Adrenal gland (tissue), 12 donors: ENCODE data around the gene EFS. TPM values are rescaled to one million over a fixed set of nuclear protein-coding genes. Genes with fewer than 3 reads are reported as not detected.

Experiments
- DNase-seq, 7 donors: peaks; one replicate each; pipeline ENCODE4 v3.0.0-alpha.2; 2019 to 2020
- H3K27ac ChIP-seq, 5 donors: fragments of 200-600 bp; sonication (generic) in 4 of 5; 1 replicate in 3 of 5; 2 replicates in 2 of 5; pipeline versions ENCODE4 v1.5.1 to v1.8.0; 2016 to 2020; ENCODE audit warnings: mild to moderate bottlenecking in 1 of 5
- H3K27me3 ChIP-seq: fragments of 200-600 bp; 2 replicates; pipeline ENCODE4 v1.8.0; 2021
- H3K36me3 ChIP-seq, 2 donors: fragments of 200-600 bp; replicated peaks in 1 of 2; 1 replicate in 1 of 2; 2 replicates in 1 of 2; pipeline versions ENCODE4 v1.5.1 to v1.8.0; 2018 to 2022
- H3K4me1 ChIP-seq, 2 donors: fragments of 200-600 bp; replicated peaks in 1 of 2; 1 replicate in 1 of 2; 2 replicates in 1 of 2; pipeline versions ENCODE4 v1.5.1 to v1.8.0; 2018 to 2021
- H3K4me3 ChIP-seq, 4 donors: fragments of 200-600 bp; sonication (generic) in 3 of 4; one replicate each; pipeline ENCODE4 v1.5.1; 2016 to 2018
- H3K9me3 ChIP-seq, 3 donors: fragments of 200-600 bp; sonication (generic) in 1 of 3; replicated peaks in 1 of 3; 1 replicate in 2 of 3; 2 replicates in 1 of 3; pipeline versions ENCODE4 v1.5.1 to v1.8.0; 2016 to 2021
- POLR2A ChIP-seq, 2 donors: fragments of 450-650 bp; IDR thresholded peaks; one replicate each; pipeline ENCODE4 v1.6.1; 2017; ENCODE audit warnings: antibody characterized with exemption in 2 of 2, mild to moderate bottlenecking in 2 of 2, moderate library complexity in 1 of 2
- WGBS, 4 donors: extraction: QIAGEN DNeasy Blood & Tissue Kit in 2 of 4; methylation state at CpG; one replicate each; pipeline versions ENCODE4 v1.1.5 to v1.1.7; 2013 to 2017; 5-methylcytosine and 5-hydroxymethylcytosine counted together
- intact Hi-C, 2 donors: fragments of 100-400 bp; cut with DNase I; formaldehyde crosslinking; loops; one replicate each; pipeline versions ENCODE4 v1.14.1 to v1.15.0; 2022 to 2023
- polyA plus RNA-seq, 3 donors: library from polyadenylated mRNA; stranded (reverse); fragments of 200-250 nt in 2 of 3; fragments of 350-450 nt in 1 of 3; fragmentation: Illumina TruSeq in 1 of 3; extraction: RNeasy Lipid Tissue Mini Kit (QIAGEN cat#74804) in 1 of 3; gene quantifications; one replicate each; pipeline ENCODE4 v1.2.3, GENCODE V29; 2013 to 2014
- total RNA-seq, 9 donors: library from RNA; depleted of rRNA in 4 of 9; stranded (reverse); fragments of >200 nt in 4 of 9; fragments of 120-200 nt in 1 of 9; fragmentation: NEBNext Ultra II Directional in 1 of 9; extraction: Animal tissue kit (Norgen Biotek cat#: 25700) in 1 of 9; gene quantifications; one replicate each; pipeline versions ENCODE4 v1.1.0 to v1.2.4, GENCODE V29; 2013 to 2023
- TF ChIP-seq, protein P1 (sequence below), 6 experiments: fragments of 450-650 bp in 4 of 6; fragments of 200-600 bp in 2 of 6; sonication (generic) in 1 of 6; IDR thresholded peaks; 1 replicate in 5 of 6; 2 replicates in 1 of 6; pipeline versions ENCODE4 v1.5.1 to v1.8.0; 2016 to 2021; ENCODE audit warnings: antibody characterized with exemption in 6 of 6, mild to moderate bottlenecking in 2 of 6, moderate library complexity in 1 of 6
- donor health status: healthy with polysubstance abuse.
- donor health status: Bipolar disorder and iron deficiency.
- donor health status: DM: yes; HTN: yes; CAD: no.
- donor health status: DM: no; HTN: no; CAD: no.
- donor health status: DM: no; HTN: no; CAD: no.
- donor health status: DM: yes; HTN: yes; CAD: no.

The EFS gene
- total and polyA plus RNA-seq, 12 donors = 2.1 to 49.4 (median 4.1) TPM

DNA sequence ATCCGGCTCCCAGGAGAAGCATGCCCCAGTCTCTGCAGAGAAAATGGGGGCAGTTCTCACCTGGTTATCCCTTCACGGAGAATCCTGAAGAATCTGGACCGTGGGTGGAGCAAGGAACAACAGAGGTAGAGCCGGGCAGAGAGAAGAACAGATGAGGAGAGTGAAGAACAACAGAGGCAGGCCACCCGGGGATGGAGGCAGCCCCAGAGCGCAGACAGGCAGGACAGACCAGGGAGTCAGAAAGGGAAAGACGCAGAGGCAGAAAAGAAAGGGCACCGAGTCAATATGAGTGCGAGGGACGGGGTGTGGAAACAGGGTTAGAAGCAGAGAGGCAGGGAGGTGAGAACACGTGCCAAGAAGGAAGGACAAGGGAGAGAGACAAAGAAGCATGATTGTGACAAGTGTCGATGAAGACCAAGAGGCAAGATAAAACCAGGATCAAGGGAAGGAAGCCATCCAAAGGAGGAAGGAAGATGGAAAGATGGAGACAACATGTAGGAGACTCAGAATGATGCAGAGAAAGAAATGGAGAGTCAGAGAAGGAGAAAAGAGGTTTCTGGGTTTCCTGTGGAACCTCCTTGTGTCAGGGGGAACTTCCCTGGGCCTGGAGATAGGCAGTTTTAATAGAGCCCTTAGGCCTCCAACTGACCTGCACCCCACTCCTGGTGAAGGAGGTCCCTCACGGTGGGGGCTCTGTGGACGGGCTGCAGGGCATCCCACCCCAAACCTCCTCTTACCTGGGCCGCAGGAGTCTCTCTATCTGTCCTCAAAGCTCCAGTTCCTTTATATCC is 42.7 kb upstream of the EFS start, which contains the start of gene MYH6:
MYH6 (minus strand) TSS at position 758 of the 791 bp plus-strand sequence. CDS start 1,050 bp downstream, outside the sequence.
- WGBS, 4 donors = 77 to 83% (median 81%) methylated on average over 15 of the region's 15 CpGs
- no peaks in the 10 kb centered on the region for H3K27me3 ChIP-seq

DNA sequence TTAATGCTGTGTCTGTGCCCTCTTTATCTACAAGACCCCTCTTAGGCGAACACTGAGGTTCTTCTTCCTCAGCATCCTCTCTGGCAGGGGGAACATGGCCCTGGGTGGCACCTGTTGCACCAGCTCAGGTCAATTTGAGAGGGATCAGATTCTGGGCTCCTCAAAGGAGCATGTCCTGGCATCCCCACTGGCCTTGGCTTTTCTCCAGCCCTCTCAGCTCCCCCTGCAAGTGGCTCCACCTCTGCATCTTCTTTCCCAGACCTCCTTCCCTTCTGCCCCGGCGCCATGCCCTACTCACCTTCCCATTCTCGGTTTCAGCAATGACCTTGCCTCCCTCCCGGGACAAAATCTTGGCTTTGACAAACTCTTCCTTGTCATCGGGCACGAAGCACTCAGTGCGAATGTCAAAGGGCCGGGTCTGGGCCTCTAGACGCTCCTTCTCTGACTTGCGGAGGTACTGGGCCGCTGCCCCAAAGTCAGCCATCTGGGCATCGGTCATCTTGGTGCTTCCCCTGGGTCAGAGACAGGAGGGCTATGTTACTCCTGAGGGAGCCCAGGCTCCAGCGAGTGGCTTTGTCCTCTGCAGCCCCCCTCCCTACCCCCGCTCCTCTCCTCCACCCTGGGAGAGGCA is 41.9 kb upstream of the EFS start:
- intact Hi-C loops = no loop called here

More for the DNA sequence above, 42.7 kb upstream of the EFS start, which contains the start of gene MYH6:
- TF ChIP-seq POLR2A (IDR thresholded peaks at IDR 0.05) = no peak
- TF ChIP-seq, protein P1, sequence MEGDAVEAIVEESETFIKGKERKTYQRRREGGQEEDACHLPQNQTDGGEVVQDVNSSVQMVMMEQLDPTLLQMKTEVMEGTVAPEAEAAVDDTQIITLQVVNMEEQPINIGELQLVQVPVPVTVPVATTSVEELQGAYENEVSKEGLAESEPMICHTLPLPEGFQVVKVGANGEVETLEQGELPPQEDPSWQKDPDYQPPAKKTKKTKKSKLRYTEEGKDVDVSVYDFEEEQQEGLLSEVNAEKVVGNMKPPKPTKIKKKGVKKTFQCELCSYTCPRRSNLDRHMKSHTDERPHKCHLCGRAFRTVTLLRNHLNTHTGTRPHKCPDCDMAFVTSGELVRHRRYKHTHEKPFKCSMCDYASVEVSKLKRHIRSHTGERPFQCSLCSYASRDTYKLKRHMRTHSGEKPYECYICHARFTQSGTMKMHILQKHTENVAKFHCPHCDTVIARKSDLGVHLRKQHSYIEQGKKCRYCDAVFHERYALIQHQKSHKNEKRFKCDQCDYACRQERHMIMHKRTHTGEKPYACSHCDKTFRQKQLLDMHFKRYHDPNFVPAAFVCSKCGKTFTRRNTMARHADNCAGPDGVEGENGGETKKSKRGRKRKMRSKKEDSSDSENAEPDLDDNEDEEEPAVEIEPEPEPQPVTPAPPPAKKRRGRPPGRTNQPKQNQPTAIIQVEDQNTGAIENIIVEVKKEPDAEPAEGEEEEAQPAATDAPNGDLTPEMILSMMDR (IDR thresholded peaks at IDR 0.05) = no peak
- DNase-seq = no peak
- Histone ChIP-seq H3K4me1 (no peaks in the 10 kb centered on the region), H3K36me3 (no peaks in the 10 kb centered on the region), H3K27ac (no peak within 1 kb of the TSS), H3K9me3 (no peaks in the 10 kb centered on the region), H3K4me3 (no peak within 1 kb of the TSS)
- intact Hi-C loops = no loop called here

GRCh38 chr14:23406244-23406643 is 41.3 kb upstream of the EFS start:
- H3K27ac ChIP-seq = no peak overlapping the region
- no peaks in the 10 kb centered on the region for H3K4me1 ChIP-seq
- H3K27me3 ChIP-seq = no peaks in the 10 kb centered on the region
- no peak overlapping the region for H3K4me3 ChIP-seq
- 70 to 88% (median 73%) methylated on average over 2 to 4 of the region's 4 CpGs for WGBS, 4 donors
- H3K36me3 ChIP-seq = no peaks in the 10 kb centered on the region
- peak in 1 of 7 donors; percentile 65 for DNase-seq
- H3K9me3 ChIP-seq = no peaks in the 10 kb centered on the region
- no peak for TF ChIP-seq POLR2A (IDR thresholded peaks at IDR 0.05)
- TF ChIP-seq, protein P1 (IDR thresholded peaks at IDR 0.05) = no peak
- intact Hi-C loops = no loop called here

More for the DNA sequence above, 41.9 kb upstream of the EFS start:
- WGBS, 4 donors = 72 to 84% (median 80%) methylated on average over 13 to 15 of the region's 15 CpGs
- Histone ChIP-seq H3K4me3 (no peak overlapping the region), H3K9me3 (no peaks in the 10 kb centered on the region), H3K27me3 (no peaks in the 10 kb centered on the region), H3K36me3 (no peaks in the 10 kb centered on the region), H3K4me1 (no peaks in the 10 kb centered on the region), H3K27ac (no peak overlapping the region)
- no peak for DNase-seq
- TF ChIP-seq, protein P1 (IDR thresholded peaks at IDR 0.05) = no peak
- no peak for TF ChIP-seq POLR2A (IDR thresholded peaks at IDR 0.05)

GRCh38 chr14:23405516-23406025 is 40.6 kb upstream of the EFS start:
- Histone ChIP-seq H3K4me3 (no peak overlapping the region), H3K4me1 (no peaks in the 10 kb centered on the region), H3K36me3 (no peaks in the 10 kb centered on the region), H3K27ac (no peak overlapping the region), H3K27me3 (no peaks in the 10 kb centered on the region), H3K9me3 (no peaks in the 10 kb centered on the region)
- TF ChIP-seq, protein P1 (IDR thresholded peaks at IDR 0.05) = no peak
- no peak for TF ChIP-seq POLR2A (IDR thresholded peaks at IDR 0.05)
- no peak for DNase-seq
- 80 to 85% (median 83%) methylated on average over 3 to 13 of the region's 13 CpGs for WGBS, 4 donors
- intact Hi-C loops = no loop called here
